ENCODE data around the gene CHADL. TPM values are rescaled to one million over a fixed set of nuclear protein-coding genes. Genes with fewer than 3 reads are reported as not detected.

Gene CHADL
- total RNA-seq, 1 donor from 2014 or later, result not detected

DNA sequence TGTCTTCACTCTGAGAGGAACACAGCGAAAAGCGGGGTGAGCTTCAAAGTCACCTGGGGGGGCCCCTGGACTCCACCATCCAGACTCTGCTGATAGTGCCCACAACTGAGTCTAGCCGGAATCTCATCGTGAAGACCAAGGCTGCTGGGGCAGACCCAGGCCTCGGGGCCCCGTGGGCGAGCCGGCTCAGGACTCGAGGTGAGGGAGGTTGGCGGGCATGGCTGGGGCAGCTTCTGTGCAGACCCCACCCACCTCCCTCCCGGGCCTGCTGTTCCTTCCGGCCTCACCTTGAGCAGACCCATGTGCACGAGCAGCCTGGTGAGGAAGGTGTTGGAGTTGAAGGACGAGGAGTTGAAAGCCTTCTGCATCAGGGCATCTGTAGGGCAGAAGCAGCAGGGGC, 8.7 kb upstream of the CHADL start:
- TF ChIP-seq, protein P1, sequence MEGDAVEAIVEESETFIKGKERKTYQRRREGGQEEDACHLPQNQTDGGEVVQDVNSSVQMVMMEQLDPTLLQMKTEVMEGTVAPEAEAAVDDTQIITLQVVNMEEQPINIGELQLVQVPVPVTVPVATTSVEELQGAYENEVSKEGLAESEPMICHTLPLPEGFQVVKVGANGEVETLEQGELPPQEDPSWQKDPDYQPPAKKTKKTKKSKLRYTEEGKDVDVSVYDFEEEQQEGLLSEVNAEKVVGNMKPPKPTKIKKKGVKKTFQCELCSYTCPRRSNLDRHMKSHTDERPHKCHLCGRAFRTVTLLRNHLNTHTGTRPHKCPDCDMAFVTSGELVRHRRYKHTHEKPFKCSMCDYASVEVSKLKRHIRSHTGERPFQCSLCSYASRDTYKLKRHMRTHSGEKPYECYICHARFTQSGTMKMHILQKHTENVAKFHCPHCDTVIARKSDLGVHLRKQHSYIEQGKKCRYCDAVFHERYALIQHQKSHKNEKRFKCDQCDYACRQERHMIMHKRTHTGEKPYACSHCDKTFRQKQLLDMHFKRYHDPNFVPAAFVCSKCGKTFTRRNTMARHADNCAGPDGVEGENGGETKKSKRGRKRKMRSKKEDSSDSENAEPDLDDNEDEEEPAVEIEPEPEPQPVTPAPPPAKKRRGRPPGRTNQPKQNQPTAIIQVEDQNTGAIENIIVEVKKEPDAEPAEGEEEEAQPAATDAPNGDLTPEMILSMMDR (IDR thresholded peaks at IDR 0.05), result no peak
- H3K27ac Mint-ChIP-seq, result no peak overlapping the region
- H3K9me3 Mint-ChIP-seq, result no peaks in the 10 kb centered on the region
- ATAC-seq (ENCODE audit: low read depth) (no peak), DNase-seq (no peak)
- no peaks in the 10 kb centered on the region for H3K27me3 Mint-ChIP-seq
- peaks cover 84% of the 10 kb centered on the region for H3K36me3 Mint-ChIP-seq (ENCODE audit: low read depth)
- intact Hi-C loops (cut with micrococcal nuclease), result no loop called here
- H3K4me3 Mint-ChIP-seq, result no peak overlapping the region
- CTCF ChIA-PET, result no interaction called here
- POLR2A ChIA-PET, result no interaction called here
- no peaks in the 10 kb centered on the region for H3K4me1 Mint-ChIP-seq

DNA sequence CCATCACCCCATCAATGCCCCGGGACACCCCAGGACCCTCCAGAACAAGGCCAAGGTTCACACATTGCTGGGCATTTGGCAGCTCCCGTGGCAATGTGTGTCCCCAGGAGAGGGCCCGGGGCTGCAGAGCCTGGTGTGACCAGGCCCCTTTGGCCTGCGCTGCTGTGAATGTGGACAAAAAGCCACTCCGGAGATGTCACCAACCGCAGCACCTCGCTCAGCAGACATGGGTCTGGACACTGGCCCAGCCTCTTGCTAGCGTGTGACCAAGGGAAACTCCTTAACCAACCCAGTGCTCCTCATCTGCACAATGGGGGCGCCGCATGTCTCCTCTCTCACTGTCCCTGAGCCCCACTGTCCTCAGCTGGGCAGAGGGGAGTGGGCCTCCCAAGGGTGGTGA, 8.0 kb upstream of the CHADL start:
- Mint-ChIP-seq H3K27ac (no peak overlapping the region), H3K27me3 (no peaks in the 10 kb centered on the region), H3K4me3 (no peak overlapping the region), H3K9me3 (no peaks in the 10 kb centered on the region), H3K36me3 (ENCODE audit: low read depth) (peaks cover 78% of the 10 kb centered on the region), H3K4me1 (no peaks in the 10 kb centered on the region)
- TF ChIP-seq, protein P1 (IDR thresholded peaks at IDR 0.05), result no peak
- ChIA-PET POLR2A (no interaction called here), CTCF (no interaction called here)
- no peak for ATAC-seq (ENCODE audit: low read depth)
- no peak for DNase-seq
- intact Hi-C loops (cut with micrococcal nuclease), result no loop called here

DNA sequence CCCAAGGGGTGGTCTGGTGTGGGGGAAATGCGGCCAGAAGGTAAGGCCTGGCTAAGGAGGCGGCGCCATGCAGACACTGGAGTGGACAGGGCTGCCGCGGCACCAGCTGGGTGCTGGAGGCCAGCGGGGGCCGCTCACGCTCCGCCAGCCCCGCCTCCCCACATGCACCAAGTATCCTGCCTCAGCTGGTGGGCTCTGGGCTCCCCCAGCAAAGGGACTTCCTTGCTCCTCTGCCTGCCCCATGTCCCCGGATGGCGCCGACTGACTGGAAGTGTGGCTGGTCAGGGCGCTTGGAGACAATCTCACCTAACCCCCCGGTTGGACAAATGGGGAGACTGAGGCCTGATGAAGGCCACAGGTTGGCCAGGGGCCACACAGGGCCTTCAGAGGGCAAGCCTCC, 7.6 kb upstream of the CHADL start:
- no peaks in the 10 kb centered on the region for H3K9me3 Mint-ChIP-seq
- no peaks in the 10 kb centered on the region for H3K27me3 Mint-ChIP-seq
- intact Hi-C loops (cut with micrococcal nuclease), result no loop called here
- no peak overlapping the region for H3K27ac Mint-ChIP-seq
- H3K4me3 Mint-ChIP-seq, result no peak overlapping the region
- TF ChIP-seq, protein P1 (IDR thresholded peaks at IDR 0.05), result no peak
- ChIA-PET CTCF (no interaction called here), POLR2A (no interaction called here)
- DNase-seq (no peak), ATAC-seq (ENCODE audit: low read depth) (no peak)
- H3K36me3 Mint-ChIP-seq (ENCODE audit: low read depth), result peaks cover 73% of the 10 kb centered on the region
- no peaks in the 10 kb centered on the region for H3K4me1 Mint-ChIP-seq

DNA sequence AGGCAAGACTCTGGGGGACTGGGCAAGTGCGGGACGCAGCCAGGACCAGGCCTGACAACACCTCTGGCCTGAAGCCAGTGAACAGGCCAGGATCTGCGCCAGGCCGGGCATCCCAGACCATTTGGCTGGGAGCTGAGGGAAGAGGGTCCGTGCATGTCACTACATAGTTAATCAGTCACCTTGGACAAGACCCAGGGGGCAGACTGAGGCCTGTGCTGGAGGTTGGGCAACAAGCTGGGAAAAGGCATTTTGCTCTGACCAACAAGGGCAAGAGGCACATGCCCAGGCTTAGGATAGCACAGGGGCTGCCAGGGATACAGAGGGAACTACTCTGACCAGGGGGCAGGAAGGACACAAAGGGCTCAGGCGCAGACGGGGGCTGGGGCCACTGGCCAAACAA, 7.0 kb upstream of the CHADL start:
- Mint-ChIP-seq H3K4me3 (no peak overlapping the region), H3K9me3 (no peaks in the 10 kb centered on the region), H3K27me3 (no peaks in the 10 kb centered on the region), H3K4me1 (no peaks in the 10 kb centered on the region), H3K27ac (no peak overlapping the region), H3K36me3 (ENCODE audit: low read depth) (peaks cover 68% of the 10 kb centered on the region)
- TF ChIP-seq, protein P1 (IDR thresholded peaks at IDR 0.05), result no peak
- ATAC-seq (ENCODE audit: low read depth) (no peak), DNase-seq (no peak)
- ChIA-PET CTCF (no interaction called here), POLR2A (no interaction called here)
- intact Hi-C loops (cut with micrococcal nuclease), result no loop called here

DNA sequence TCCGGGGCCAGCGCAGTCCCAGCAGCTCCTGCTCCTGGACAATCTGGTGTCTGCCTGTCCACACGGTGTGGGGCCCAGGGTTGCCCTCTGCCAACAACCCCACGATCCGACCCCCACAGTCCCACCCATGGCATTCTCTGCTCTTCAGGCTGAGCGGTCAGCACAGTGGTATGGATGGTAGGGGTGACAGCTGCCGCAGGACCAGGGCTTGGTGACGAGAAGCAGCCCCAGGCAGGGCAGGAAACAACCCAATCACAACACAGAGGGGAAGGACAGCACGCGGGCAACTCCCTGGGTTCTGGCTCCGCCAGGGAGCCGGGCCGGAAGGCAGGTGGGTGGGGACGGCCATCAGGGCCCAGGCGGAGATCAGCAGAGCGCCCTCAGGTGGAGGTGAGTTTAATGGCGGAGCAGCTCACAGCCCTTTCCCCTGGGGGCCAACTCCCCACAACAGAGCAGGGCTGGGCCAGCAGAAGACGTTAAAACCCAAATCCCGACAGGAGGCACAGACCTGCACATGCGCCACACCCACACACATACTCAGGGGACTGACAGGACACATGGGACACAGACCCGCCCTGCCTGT, 5.3 kb upstream of the CHADL start:
- no peak for DNase-seq
- CTCF ChIA-PET, result no interaction called here
- TF ChIP-seq, protein P1 (IDR thresholded peaks at IDR 0.05), result no peak
- Mint-ChIP-seq H3K27ac (no peak overlapping the region), H3K4me1 (no peaks in the 10 kb centered on the region), H3K4me3 (no peak overlapping the region), H3K27me3 (no peaks in the 10 kb centered on the region), H3K9me3 (no peaks in the 10 kb centered on the region), H3K36me3 (ENCODE audit: low read depth) (peaks cover 54% of the 10 kb centered on the region)
- ATAC-seq (ENCODE audit: low read depth), result no peak
- intact Hi-C loops (cut with micrococcal nuclease), result no loop called here
- POLR2A ChIA-PET, result no interaction called here
